GM18870 (cell line): ENCODE data around the gene TLR7.

Source experiments
- ATAC-seq: cut with Tn5 transposase; IDR thresholded peaks from one replicate; pipeline ENCODE4 v1.9.1; 2021; ENCODE audit warnings: moderate library complexity; ENCODE audit not compliant: unreplicated experiment

The TLR7 gene

DNA sequence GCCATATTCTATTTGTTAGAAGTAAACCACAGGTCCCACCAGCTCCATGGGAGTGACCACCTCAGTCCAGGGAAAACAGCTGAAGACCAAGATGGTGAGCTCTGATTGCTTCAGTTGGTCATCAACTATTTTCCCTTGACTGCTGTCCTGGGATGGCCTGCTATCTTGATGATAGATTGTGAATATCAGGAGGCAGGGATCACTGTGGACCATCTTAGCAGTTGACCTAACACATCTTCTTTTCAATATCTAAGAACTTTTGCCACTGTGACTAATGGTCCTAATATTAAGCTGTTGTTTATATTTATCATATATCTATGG, 55.7 kb downstream of the TLR7 start:
- no peak for ATAC-seq

GRCh38 chrX:12929701-12930100, 62.8 kb downstream of the TLR7 start:
- ATAC-seq: no peak

- ATAC-seq: no peak
These were observed 63.3 kb downstream of the TLR7 start for GRCh38 chrX:12930150-12930549.

GRCh38 chrX:12932244-12932643, 65.4 kb downstream of the TLR7 start:
- ATAC-seq: no peak

- ATAC-seq: no peak
These were observed 68.0 kb downstream of the TLR7 start for GRCh38 chrX:12934850-12935249.

- no peak for ATAC-seq
These were observed 70.1 kb downstream of the TLR7 start for GRCh38 chrX:12936947-12937346.
